ENCODE results near the gene MDFIC.

MDFIC gene

GRCh38 chr7:114931656-114932011, 9.7 kb downstream of the MDFIC start:
- no peak for TF ChIP-seq JUND (IDR thresholded peaks at IDR 0.05; ENCODE audit: low read depth)
- no peak for DNase-seq (ENCODE audit: low read depth in 1 of 2, low spot score in 1 of 2)
- in situ Hi-C loops (cut with HindIII; ENCODE audit: low pct_unique_long_range_greater_than_20kb, low sequenced_read_pairs) = no loop called here

GRCh38 chr7:114932991-114933390, 11.1 kb downstream of the MDFIC start:
- in situ Hi-C loops (cut with HindIII; ENCODE audit: low pct_unique_long_range_greater_than_20kb, low sequenced_read_pairs) = no loop called here
- no peak for TF ChIP-seq JUND (IDR thresholded peaks at IDR 0.05; ENCODE audit: low read depth)
- no peak for DNase-seq (ENCODE audit: low read depth in 1 of 2, low spot score in 1 of 2)

GRCh38 chr7:114933658-114934057, 11.8 kb downstream of the MDFIC start:
- no peak for TF ChIP-seq JUND (IDR thresholded peaks at IDR 0.05; ENCODE audit: low read depth)
- in situ Hi-C loops (cut with HindIII; ENCODE audit: low pct_unique_long_range_greater_than_20kb, low sequenced_read_pairs) = no loop called here
- DNase-seq (ENCODE audit: low read depth in 1 of 2, low spot score in 1 of 2) = no peak

GRCh38 chr7:114934086-114934485, 12.2 kb downstream of the MDFIC start:
- TF ChIP-seq JUND (IDR thresholded peaks at IDR 0.05; ENCODE audit: low read depth) = no peak
- DNase-seq (ENCODE audit: low read depth in 1 of 2, low spot score in 1 of 2) = no peak
- in situ Hi-C loops (cut with HindIII; ENCODE audit: low pct_unique_long_range_greater_than_20kb, low sequenced_read_pairs) = no loop called here

GRCh38 chr7:114934713-114935112, 12.8 kb downstream of the MDFIC start:
- no peak for DNase-seq (ENCODE audit: low read depth in 1 of 2, low spot score in 1 of 2)
- TF ChIP-seq JUND (IDR thresholded peaks at IDR 0.05; ENCODE audit: low read depth) = no peak
- in situ Hi-C loops (cut with HindIII; ENCODE audit: low pct_unique_long_range_greater_than_20kb, low sequenced_read_pairs) = no loop called here

GRCh38 chr7:114936471-114936870, 14.6 kb downstream of the MDFIC start:
- in situ Hi-C loops (cut with HindIII; ENCODE audit: low pct_unique_long_range_greater_than_20kb, low sequenced_read_pairs) = no loop called here
- DNase-seq (ENCODE audit: low read depth in 1 of 2, low spot score in 1 of 2) = no peak
- no peak for TF ChIP-seq JUND (IDR thresholded peaks at IDR 0.05; ENCODE audit: low read depth)

- no peak for DNase-seq (ENCODE audit: low read depth in 1 of 2, low spot score in 1 of 2)
- no peak for TF ChIP-seq JUND (IDR thresholded peaks at IDR 0.05; ENCODE audit: low read depth)
- in situ Hi-C loops (cut with HindIII; ENCODE audit: low pct_unique_long_range_greater_than_20kb, low sequenced_read_pairs) = no loop called here
Measured at GRCh38 chr7:114937446-114937845, 15.6 kb downstream of the MDFIC start.

- no peak for DNase-seq (ENCODE audit: low read depth in 1 of 2, low spot score in 1 of 2)
- in situ Hi-C loops (cut with HindIII; ENCODE audit: low pct_unique_long_range_greater_than_20kb, low sequenced_read_pairs) = no loop called here
- TF ChIP-seq JUND (IDR thresholded peaks at IDR 0.05; ENCODE audit: low read depth) = no peak
Measured at GRCh38 chr7:114938785-114939184, 16.9 kb downstream of the MDFIC start.

GRCh38 chr7:114939484-114940097, 17.7 kb downstream of the MDFIC start:
- in situ Hi-C loops (cut with HindIII; ENCODE audit: low pct_unique_long_range_greater_than_20kb, low sequenced_read_pairs) = no loop called here
- no peak for TF ChIP-seq JUND (IDR thresholded peaks at IDR 0.05; ENCODE audit: low read depth)
- no peak for DNase-seq (ENCODE audit: low read depth in 1 of 2, low spot score in 1 of 2)

GRCh38 chr7:114940220-114940619, 18.3 kb downstream of the MDFIC start:
- DNase-seq (ENCODE audit: low read depth in 1 of 2, low spot score in 1 of 2) = no peak
- no peak for TF ChIP-seq JUND (IDR thresholded peaks at IDR 0.05; ENCODE audit: low read depth)
- in situ Hi-C loops (cut with HindIII; ENCODE audit: low pct_unique_long_range_greater_than_20kb, low sequenced_read_pairs) = no loop called here

- in situ Hi-C loops (cut with HindIII; ENCODE audit: low pct_unique_long_range_greater_than_20kb, low sequenced_read_pairs) = no loop called here
- no peak for DNase-seq (ENCODE audit: low read depth in 1 of 2, low spot score in 1 of 2)
- TF ChIP-seq JUND (IDR thresholded peaks at IDR 0.05; ENCODE audit: low read depth) = no peak
Measured at GRCh38 chr7:114941692-114942091, 19.8 kb downstream of the MDFIC start.

GRCh38 chr7:114942446-114943175, 20.7 kb downstream of the MDFIC start:
- in situ Hi-C loops (cut with HindIII; ENCODE audit: low pct_unique_long_range_greater_than_20kb, low sequenced_read_pairs) = no loop called here

GRCh38 chr7:114943530-114943929, 21.6 kb downstream of the MDFIC start:
- TF ChIP-seq JUND (IDR thresholded peaks at IDR 0.05; ENCODE audit: low read depth) = no peak
- no peak for DNase-seq (ENCODE audit: low read depth in 1 of 2, low spot score in 1 of 2)
- in situ Hi-C loops (cut with HindIII; ENCODE audit: low pct_unique_long_range_greater_than_20kb, low sequenced_read_pairs) = no loop called here

More at GRCh38 chr7:114942446-114943175, 20.7 kb downstream of the MDFIC start:
- no peak for DNase-seq (ENCODE audit: low read depth in 1 of 2, low spot score in 1 of 2)
- no peak for TF ChIP-seq JUND (IDR thresholded peaks at IDR 0.05; ENCODE audit: low read depth)
